Daoy (cell line): ENCODE results near the gene PXK. TPM values are rescaled to one million over a fixed set of nuclear protein-coding genes. Genes with fewer than 3 reads are reported as not detected.

Source experiments
- DNase-seq: peaks from one replicate; pipeline ENCODE4 v3.0.0-alpha.2; 2015; ENCODE audit warnings: low read depth
- total RNA-seq: library from RNA; depleted of rRNA; stranded (reverse); fragments of >200 nt; shearing (Covaris generic); gene quantifications from 2 replicates; pipeline ENCODE4 v1.2.3, GENCODE V29; 2014

Gene PXK
- total RNA-seq, 1 experiment from 2014 or later: 23.6 TPM

DNA sequence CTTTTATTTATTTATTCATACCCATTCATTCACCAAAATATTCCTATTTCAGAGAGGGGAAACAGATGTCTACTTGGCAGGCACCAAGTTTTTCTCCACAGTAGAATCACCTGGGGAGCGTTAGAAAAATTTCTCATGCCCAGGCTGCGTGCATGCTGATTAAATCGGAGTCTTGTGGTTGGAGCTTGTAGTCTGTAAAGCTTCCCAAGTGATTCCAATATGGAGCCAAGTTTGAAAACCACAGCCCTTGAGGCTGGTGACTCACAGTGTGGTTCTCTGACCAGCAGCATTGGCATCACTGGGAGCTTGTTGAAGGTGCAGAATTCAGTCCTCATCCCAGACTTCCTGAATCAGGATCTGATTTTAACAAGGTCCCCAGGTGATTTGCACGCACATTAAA is 51.2 kb downstream of the PXK start:
- peak; percentile 96 for DNase-seq

GRCh38 chr3:58384381-58385090 is 51.8 kb downstream of the PXK start:
- DNase-seq: peak; percentile 21

DNA sequence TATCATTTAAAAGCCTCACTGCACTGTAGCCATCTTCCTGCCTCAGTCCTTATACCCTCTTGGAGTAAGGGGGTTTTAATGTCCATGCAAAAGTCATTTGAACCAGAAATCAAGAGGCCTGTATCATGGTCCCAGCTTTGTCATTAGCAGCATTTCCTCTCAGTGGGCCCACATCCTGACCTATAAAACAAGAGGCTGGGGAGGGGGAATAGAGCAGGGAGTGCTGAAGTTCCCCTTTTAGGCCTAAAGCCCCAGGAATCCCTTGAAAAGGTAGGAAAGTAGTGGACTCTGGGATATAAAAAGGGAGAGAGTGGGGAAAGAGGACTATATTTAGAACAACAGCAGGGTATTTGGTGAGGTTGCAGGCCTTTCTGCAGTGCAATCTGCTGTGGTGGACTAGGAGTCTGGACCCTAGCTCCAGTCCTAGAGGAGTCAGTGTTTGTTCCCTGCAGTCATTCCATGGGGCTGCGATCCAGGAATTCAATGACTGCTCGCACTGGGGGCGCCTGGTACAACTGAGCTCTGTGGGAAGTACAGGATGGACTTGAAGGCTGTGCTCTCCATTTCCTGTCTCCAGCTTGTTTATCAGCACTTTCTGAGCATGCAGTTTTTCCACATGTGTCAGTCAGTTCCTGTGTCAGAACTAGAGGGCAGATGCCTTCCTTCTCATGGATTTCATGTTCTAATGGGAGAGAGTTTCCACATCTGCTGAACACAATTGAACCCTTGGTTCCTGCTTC is 54.1 kb downstream of the PXK start:
- peak; percentile 61 for DNase-seq

GRCh38 chr3:58387650-58388546 is 55.2 kb downstream of the PXK start:
- DNase-seq: no peak

GRCh38 chr3:58388550-58389091 is 55.9 kb downstream of the PXK start:
- DNase-seq: peak; percentile 32

- no peak for DNase-seq
Measured at GRCh38 chr3:58391156-58391865, 58.6 kb downstream of the PXK start.

- DNase-seq: no peak
Measured at GRCh38 chr3:58392181-58392580, 59.5 kb downstream of the PXK start.

DNA sequence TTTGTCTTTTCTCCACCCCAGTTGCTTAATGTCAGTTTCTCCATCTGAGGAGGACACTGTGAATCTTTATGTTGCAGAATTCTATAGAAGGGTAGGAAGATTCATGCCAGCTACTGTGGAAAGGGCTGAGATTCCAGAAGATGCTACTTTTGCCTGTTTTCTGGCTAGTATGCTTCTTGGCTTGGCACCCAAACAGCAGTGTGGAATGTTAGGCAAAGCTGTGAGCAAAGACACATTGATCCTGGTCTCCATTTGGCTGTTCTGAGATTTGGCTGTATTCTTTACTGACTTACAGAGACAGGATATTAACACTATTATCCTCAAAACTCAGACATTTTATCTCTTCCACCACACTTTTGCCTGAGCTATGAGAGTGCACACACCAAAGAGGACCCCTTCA is 61.6 kb downstream of the PXK start:
- no peak for DNase-seq

GRCh38 chr3:58398669-58399333 is 66.1 kb downstream of the PXK start:
- no peak for DNase-seq

DNA sequence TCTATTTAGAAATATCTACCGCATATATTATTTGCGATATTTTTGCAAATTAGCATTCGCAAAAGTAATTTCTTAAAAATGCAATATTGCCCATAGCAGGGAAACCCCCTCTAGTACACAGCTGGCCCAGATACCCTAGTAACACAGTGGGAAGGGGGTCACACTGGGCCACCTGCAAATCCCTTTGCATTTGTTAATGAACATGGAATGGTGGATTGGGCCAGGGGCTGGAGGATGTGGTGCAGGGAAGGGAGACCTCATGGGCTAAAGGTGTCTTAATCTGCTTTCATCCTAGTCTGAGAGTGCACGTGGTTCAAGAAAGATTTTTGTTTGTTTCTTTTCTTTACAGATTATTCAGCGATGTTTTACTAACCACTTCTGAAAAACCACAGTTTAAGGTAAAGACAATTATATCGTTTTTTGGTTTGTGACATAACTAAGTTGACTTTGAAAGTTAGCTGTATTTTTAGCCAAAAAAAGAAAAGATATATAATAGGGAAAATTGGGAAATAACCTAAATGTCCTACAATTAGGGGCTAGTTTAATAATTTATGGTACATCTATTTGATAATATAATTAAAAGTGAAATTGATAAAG is 70.9 kb downstream of the PXK start:
- no peak for DNase-seq

- DNase-seq: peak; percentile 83
Measured at GRCh38 chr3:58404396-58404795, 71.7 kb downstream of the PXK start.

DNA sequence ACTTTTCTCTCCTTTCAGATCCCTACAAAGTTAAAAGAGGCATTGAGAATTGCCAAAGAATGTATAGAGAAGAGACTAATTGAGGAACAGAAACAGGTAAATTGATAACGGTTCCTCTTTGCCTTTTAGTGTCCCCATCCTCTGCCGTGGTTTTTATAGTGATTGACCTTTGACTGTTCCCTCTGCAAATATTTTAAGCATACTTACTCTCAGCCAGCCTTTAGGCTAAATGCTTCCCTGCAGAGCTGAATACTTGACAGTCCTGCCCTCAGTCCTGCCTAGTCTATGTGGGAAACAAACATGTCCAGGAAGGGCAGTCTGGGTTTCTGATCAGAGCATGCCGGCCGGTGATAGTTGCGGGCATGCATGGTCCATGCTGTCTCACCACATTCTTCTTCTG is 76.2 kb downstream of the PXK start:
- DNase-seq: no peak

- DNase-seq: no peak
Measured at GRCh38 chr3:58409663-58410062, 77.0 kb downstream of the PXK start.

GRCh38 chr3:58411036-58411435 is 78.3 kb downstream of the PXK start:
- no peak for DNase-seq

DNA sequence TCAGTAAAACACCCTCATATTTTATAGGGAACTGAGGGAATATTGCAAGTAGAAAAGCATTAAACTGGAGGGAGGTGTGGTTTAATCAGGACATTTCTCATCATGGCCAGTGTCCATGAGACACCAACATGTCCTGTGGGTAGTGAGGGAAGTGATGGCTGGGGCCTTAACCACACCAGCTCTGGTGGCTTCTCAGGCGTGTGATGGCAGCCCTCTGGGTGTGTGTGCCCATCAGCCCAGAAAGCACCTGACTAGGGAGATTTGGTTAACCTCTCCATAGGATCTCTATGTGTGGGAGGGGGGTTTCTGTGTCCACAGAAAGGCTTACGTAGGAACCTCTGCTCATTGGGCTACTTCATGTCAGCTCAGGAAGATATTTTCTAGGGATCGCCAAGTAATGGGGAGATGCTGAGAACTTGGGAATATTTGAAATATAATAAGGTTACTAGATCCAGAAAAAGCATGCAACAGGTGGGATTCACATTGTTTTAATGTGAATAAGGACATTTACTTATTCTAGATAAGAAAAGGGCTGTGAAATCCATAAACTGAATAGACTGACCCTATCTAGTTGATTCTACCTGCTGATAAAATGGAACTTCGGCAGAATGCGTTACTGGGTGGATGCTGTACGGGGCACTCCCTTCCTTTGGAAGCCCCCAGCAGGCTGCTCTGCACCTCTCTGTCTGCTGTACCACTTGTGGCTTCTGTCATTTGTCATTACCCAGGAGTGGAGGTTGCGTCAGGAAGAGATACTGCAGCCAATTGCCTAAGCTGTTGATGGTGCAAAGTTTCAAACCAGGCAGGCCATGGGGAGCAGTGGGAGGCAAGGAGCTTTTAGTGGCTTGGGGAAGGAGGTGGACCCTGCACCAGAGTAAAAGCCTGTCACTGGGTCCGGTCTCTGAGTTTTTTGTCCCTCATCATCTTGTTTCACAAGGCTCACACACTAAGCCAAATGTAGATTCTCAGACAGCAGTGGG is 79.4 kb downstream of the PXK start:
- DNase-seq: no peak

DNA sequence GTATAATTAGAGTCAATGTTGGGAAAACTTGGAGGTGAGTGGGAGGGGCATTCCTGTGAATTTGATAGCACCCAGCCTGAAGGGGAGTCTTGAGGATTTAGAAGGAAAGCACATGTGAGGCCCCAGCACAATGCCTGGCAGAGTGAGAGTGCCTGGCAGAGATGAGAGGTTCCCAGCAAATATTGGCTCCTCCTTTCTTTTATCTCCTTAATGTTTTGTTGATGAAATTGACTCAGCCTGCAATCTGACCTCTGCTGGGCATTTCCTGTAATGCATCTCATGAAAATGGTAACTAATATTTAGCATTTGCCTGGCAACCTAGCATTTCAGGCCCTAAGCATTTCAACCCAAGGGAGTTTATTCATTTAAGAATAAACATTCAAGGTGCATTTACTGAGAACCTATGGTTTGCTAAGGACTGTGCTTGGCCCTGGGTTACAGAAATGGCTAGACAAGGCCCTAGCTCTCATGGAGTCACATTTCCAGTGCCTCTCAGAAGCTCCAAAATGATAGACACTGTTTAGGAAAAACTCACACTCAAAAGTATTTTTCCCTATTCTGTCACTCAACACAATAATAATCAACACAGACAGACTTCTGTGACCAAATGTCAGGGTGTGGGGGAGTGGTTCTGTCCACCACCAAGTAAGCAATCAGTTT is 82.0 kb downstream of the PXK start:
- peak; percentile 55 for DNase-seq

DNA sequence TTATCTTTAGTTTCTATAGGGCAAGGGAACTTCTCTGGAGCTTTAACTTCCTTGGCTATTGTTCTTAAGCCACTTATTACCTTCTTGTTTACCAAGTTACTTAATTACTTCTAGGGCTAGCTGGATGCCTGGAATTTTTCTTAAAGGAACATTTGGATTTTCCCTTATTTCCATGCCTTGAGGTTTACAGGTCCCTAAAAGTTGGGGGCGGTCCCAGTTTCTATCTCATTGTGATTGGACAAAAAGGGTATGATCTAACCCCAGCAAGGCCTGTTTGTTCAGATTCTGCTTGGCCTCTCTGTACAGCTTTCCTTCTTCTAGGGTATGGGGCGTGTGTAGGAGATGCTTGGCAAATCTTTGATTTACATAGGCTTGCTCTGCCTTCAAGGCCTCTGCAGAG is 83.5 kb downstream of the PXK start:
- DNase-seq: no peak

- DNase-seq: no peak
Measured at GRCh38 chr3:58417075-58417474, 84.4 kb downstream of the PXK start.

GRCh38 chr3:58418227-58418626 is 85.5 kb downstream of the PXK start:
- DNase-seq: no peak
